Measurements from ENCODE around the gene C12orf75.
A peak's percentile ranks its signal among the peaks of the same experiment; 100 is the strongest.

The C12orf75 gene

DNA sequence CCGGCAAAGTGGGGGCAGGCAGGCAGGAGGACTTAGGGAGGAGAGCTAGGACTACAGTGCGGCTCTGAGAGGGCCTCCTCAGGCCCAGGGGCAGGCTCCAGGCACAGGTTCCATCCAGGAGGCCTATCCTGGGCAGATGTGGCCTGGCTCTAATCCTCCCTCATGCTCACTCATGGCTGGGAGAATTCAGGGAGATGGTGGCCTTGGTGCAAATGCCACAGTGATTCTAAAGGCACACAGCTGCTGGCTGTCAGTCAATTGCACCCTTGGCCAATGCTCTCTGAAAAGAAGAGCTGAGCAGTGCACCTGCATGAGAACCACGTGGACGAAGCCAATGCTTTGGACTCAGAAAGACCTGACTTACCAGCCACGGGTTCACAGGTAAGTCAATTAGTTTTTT is 89.6 kb downstream of the C12orf75 start:
- no peak for DNase-seq

GRCh38 chr12:105420659-105421240 is 90.3 kb downstream of the C12orf75 start:
- DNase-seq, result peak; percentile 48

Measured in NCI-H510A (cell line).